ENCODE results near the gene FBXO40.
"Not testable (repeated sequence)": the region's sequence is repeated elsewhere in the genome, so short reads cannot be mapped to it uniquely, and the experiment has no call there.

FBXO40 gene, protein sequence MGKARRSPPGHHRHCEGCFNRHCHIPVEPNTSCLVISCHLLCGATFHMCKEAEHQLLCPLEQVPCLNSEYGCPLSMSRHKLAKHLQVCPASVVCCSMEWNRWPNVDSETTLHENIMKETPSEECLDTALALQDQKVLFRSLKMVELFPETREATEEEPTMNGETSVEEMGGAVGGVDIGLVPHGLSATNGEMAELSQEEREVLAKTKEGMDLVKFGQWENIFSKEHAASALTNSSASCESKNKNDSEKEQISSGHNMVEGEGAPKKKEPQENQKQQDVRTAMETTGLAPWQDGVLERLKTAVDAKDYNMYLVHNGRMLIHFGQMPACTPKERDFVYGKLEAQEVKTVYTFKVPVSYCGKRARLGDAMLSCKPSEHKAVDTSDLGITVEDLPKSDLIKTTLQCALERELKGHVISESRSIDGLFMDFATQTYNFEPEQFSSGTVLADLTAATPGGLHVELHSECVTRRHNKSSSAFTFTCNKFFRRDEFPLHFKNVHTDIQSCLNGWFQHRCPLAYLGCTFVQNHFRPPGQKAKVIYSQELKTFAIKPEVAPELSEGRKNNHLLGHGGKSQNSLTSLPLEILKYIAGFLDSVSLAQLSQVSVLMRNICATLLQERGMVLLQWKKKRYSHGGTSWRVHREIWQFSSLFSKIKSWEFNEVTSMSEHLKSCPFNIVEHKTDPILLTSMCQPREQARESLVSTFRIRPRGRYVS

GRCh38 chr3:121592856-121593702 lies at the start of gene FBXO40:
Gene FBXO40, plus strand, starts transcription at chr3:121593379. Its CDS starts 27,197 bp downstream, at chr3:121620576.
- no peak for DNase-seq (ENCODE audit: low spot score)

GRCh38 chr3:121545049-121545573 lies 48.1 kb upstream of the FBXO40 start:
- DNase-seq (ENCODE audit: low spot score), result peak; percentile 14

DNA sequence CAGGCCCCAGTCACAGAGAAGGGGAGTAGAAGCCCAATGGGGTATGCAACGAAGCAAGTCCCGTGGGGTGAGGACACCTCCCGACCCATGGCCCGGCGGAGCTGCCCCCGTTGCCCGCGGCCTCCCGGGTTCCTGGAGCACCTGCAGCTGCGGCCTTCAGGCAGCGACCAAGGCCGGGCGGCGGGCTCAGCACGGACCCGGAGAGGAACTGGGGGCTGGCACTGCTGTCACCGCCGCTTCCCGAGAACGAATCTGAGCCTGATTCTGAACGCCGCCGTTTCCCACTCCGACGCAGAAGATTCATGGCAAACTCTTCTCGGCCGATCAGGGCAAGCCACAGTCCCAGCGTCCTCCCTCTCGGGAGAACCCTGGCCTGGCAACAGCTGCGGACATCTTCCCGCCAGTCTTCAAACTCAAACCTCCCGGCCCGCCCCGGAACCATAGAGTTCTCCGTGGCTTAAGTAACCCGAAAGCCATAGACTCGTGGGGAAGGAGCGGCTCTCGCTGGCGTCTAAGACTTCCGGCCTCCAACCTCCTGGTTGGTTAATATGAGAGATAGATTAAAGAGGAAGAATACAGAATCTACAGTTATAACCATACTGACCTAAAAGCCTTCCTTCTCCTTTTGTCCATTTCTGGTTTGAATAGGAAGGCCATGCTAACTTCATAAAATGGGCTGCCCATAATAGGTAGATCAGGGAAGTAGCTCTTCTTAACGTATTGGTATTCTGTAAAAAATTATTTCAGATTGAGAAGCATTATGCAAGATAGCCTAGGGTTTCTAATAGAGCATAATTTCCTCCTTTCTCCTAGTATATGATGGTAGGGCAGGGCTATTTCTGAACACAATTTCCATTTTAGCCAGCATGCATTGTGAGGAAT lies 47.4 kb upstream of the FBXO40 start, which contains the start of gene POLQ:
POLQ (minus strand) TSS at position 415 of the 882 bp plus-strand sequence; CDS start at position 304, 111 bp downstream.
- peak; percentile 92 for DNase-seq (ENCODE audit: low spot score)

DNA sequence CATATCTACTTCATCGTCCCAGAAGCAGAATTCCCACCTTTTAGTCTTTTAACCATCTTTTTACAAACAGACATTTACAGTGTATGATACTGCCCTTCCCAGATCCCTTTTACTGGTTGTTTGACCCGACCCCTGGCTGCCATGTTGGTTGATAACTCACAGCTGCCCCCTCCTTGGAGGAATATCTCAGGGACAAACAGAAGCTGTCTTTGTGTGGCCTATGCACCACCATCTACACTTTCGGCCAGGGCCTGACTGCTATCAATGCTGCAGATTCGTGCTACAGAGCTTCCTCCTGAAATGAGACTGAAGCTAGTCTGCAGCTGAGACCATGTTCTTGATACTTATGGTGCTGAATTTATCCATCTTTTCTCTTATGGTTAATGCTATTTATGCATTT lies 40.8 kb upstream of the FBXO40 start:
- no peak for DNase-seq (ENCODE audit: low spot score)

GRCh38 chr3:121552797-121553196 lies 40.4 kb upstream of the FBXO40 start:
- no peak for DNase-seq (ENCODE audit: low spot score)

DNA sequence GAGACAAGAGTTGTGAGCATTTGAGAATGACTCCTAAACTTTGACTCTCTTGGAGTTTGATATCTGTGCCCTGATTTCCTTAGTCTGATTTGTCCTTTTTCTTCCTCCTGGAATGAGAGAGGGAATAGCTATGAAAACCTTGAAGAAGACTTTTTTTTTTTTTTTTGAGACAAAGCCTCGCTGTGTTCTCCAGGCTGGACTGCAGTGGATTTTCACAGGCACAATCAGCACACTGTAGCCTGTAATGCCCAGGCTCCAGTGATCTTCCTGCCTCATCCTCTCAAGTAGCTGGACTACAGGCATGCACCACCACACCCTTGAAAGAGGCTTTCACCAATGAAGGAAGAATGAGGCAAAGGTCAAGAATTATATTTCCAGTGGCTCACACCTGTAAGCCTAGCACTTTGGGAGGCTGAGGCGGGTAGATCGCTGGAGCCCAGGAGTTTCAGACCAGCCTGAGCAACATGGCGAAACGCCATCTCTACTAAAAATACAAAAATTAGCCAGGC lies 35.7 kb upstream of the FBXO40 start:
- no peak for DNase-seq (ENCODE audit: low spot score)

GRCh38 chr3:121562148-121562547 lies 31.0 kb upstream of the FBXO40 start:
- no peak for DNase-seq (ENCODE audit: low spot score)

DNA sequence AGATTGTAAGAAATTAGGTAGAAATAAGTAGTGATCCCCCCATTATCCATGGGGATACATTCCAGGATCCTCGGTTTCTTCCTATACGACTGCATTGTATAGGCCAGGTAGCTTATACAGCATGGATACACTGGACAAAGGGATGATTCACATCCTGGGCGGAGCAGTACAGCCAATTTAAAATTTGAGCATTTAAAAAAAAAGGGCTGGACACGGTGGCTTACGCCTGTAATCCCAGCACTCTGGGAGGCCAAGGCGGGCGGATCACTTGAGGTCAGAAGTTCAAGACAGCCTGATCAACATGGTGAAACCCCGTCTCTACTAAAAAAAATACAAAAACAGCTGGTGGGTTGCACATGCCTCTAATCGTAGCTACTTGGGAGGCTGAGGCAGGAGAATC lies 26.4 kb upstream of the FBXO40 start:
- no peak for DNase-seq (ENCODE audit: low spot score)

DNA sequence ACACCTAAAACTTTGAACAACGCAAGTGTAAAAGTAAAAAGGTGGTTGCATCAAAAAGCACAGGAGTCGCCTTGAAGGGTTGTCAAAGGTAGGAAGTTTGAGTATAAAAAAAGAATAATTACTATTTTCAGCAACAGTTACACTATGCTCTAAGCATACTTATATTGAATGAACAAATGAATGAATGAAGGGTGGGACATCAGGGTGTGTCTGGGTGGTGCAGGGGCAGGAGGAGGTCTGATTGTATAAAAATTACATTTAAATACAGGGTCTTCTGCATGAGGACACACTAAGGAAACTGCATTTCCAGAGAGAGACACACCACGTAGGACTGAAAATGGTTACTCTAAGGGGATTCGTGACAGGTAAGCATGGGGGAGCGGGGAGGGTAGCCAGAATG lies 25.5 kb upstream of the FBXO40 start, which contains the start of gene ARGFX:
ARGFX (plus strand) TSS at position 301 of the 400 bp plus-strand sequence. CDS start 2,765 bp downstream, outside the sequence.
- no peak for DNase-seq (ENCODE audit: low spot score)

- DNase-seq (ENCODE audit: low spot score), result peak; percentile 38
Observed at GRCh38 chr3:121574449-121574848, 18.7 kb upstream of the FBXO40 start.

- DNase-seq (ENCODE audit: low spot score), result no peak
Observed at GRCh38 chr3:121581691-121582090, 11.5 kb upstream of the FBXO40 start.

DNA sequence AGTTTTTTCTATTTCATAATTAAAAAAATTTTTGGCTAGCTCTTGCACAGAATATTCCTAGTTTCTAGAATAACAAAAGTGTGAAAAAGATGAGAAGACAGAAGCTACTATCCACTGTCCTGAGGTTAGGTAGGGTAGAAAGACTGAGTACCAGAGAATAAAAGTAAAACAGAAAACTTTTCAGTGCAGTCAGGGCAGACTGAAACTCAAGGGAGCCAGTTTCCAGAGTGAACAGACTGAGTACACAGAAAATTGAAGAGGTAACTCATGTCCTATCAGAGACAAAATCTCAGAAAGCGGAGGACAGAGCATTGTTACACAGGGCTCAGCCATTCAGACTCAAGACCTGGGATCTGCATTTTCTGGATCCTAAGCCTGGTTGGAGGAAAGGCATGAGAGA lies 8.8 kb upstream of the FBXO40 start:
- no peak for DNase-seq (ENCODE audit: low spot score)

DNA sequence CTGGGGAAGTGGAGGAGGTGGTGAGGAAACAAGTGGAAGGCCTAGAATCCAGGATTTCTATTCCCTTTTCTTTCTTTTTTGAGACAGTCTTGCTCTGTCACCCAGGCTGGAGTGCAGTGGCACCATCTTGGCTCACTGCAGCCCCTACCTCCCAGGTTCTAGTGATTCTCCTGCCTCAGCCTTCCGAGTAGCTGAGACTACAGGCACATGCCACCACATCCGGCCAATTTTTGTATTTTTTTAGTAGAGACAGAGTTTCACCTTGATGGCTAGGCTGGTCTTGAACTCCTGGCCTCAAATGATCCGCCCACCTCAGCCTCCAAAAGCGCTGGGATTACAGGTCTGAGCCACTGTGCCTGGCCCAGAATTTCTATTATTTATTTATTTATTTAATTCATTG lies 627 bp downstream of the FBXO40 start:
- not testable (repeated sequence) for DNase-seq (ENCODE audit: low spot score)

DNA sequence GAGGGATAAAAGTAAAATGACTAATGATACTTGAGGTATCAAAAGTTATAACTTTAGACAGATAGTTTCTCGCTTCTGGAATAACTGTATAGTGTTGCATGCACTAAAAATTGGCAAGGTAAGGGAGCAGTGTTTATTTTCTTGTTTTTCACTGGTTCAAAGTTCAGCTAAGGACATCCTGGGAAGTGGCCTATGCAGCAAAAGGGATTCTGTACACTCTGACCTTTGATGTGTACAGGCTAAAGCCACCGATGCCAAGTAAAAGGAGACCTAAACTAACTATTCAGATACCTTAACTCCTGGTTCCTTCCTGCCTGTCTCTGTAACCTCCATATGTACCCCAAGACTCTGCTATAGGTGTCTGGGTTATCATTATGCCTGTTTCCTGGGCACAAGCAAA lies 1.7 kb downstream of the FBXO40 start:
- DNase-seq (ENCODE audit: low spot score), result no peak

- no peak for DNase-seq (ENCODE audit: low spot score)
Observed at GRCh38 chr3:121595765-121596406, 2.7 kb downstream of the FBXO40 start.

DNA sequence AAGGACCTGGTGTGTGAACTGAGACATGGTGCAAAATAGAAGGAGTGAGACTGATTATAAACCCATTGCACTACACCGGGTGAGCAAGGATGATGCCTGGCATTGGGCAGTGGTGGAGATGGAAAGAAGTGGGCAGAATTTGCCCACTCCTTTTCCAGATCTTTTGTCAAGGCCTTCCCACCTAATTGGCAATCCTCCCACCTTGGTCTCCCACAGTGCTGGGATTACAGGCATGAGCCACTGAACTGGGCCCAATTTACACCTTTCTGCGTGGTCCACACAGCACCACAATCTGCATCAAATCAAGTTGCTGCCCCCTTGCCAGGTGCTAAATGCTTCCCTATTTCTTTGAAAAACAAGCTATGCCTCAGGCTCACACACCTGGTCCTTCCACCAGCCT lies 5.4 kb downstream of the FBXO40 start:
- DNase-seq (ENCODE audit: low spot score), result no peak

- not testable (repeated sequence) for DNase-seq (ENCODE audit: low spot score)
Observed at GRCh38 chr3:121599900-121600299, 6.7 kb downstream of the FBXO40 start.

DNA sequence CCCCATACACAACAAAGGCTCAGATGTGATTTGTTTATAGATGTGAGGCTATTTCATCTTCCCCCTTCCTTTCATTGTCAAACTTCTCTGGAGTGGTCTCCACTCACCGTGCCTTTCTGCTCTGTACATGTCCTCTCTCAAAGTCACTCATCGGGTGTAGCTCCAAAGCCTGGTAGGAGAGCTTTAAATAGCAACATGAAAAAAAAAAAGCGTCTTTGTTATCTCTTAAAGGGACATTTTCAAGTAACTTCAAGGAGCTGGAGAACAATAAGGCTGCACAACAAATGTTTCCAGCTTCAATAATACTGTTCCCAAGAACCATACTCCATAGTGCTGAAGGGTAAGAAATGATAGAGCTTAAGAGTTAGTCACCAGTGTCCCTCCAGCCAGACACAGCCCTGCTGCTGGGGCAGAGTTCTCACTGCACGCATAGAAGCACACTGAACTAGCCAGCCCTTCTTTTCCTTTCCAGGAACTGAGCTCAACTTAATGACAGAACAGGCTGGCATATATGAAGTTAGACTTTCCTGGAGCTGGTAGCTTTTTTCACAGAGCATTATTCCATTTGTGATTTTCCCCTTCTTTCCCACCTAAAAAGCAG lies 8.1 kb downstream of the FBXO40 start:
- no peak for DNase-seq (ENCODE audit: low spot score)

DNA sequence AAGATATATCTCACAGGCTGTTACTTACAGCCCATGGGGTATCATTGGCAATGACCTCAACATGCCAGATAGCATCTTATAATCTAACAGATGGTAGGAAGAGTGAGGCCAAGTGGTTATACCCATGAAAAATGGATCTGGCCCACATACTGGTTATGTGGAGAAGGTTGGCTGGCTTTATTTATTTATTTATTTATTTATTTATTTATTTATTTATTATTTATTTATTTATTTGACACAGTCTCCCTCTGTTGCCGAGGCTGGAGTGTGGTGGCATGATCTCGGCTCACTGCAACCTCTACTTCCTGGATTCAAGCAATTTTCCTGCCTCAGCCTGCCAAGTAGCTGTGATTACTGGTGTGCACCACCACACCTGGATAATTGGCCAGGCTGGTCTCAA lies 11.6 kb downstream of the FBXO40 start:
- DNase-seq (ENCODE audit: low spot score), result no peak

DNA sequence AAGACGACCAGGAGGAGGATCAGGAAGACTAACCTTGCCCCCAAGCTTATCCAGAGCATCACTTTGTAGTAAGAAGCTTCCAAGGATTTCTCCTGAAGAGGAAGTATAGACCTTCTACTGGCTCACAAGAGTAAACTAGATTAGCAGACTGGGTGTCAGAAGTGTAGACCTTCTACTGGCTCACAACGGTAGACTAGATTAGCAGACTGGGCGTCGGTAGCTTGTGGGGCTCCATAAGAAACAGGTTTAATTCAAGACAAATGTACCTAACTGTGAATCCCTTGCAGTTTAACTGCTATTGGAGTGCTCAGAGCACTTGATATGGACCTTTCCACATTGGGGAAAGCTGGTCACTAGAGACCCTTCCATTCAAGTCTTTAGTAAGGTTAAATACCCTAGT lies 12.9 kb downstream of the FBXO40 start:
- no peak for DNase-seq (ENCODE audit: low spot score)

Data from hematopoietic multipotent progenitor cell treated with erythropoietin and hydrocortisone succinate and interleukin-3 and kit ligand, for 15 days (in vitro differentiated cells).